HG03139 (cell line): ENCODE results near the gene F11.
"Not testable (repeated sequence)": the region's sequence is repeated elsewhere in the genome, so short reads cannot be mapped to it uniquely, and the experiment has no call there.

ENCODE experiments used
- ATAC-seq: cut with Tn5 transposase; IDR thresholded peaks from one replicate; pipeline ENCODE4 v1.9.1; 2021; ENCODE audit not compliant: unreplicated experiment

F11 gene

DNA sequence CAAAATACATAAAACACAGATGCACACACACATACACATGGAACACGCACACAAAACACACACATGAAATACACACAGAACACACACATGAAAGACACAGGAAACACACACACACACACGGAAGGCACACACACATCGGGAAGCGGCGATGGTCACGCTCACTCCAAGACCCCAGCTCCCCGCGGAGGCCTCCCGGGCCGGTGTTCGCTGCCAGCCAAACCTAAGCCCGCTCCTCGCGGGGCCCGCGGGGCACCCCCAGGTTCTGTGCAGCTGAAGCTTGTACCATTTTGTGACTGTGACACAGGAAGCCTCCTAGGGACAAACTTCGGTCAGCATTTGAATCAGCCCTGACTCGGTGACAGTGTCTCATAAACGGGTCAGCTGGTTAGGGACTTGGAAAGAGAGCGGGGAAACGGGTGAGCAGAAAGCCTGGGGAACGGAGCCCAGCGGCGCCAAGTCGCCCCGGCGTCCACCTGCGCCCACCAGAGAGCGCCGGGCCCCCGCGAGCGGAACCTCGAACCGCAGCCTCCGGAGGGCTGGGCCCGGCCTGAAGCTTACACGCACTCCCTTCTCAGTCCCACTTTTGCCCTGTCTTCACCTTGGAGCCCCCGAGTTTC is 32.1 kb downstream of the F11 start:
- no peak for ATAC-seq

DNA sequence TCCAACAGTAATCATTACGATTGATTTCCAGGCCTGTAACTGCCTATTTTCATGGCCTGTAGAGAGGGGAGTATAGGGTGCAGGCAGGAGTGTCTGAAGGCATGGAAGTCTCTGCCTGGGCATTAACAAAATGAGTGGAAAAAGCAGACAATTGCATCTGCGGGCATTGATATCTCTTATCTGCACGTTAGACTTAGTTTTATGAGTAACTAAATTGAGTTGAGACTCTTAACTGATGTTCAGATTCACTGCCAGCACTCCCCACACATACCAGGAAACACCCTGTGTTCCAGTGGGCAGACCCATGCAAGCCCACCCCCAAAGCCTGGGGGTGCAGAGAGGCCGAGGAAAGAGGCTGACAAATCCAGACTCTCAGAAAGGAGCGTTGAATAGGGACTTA is 33.3 kb downstream of the F11 start:
- no peak for ATAC-seq

DNA sequence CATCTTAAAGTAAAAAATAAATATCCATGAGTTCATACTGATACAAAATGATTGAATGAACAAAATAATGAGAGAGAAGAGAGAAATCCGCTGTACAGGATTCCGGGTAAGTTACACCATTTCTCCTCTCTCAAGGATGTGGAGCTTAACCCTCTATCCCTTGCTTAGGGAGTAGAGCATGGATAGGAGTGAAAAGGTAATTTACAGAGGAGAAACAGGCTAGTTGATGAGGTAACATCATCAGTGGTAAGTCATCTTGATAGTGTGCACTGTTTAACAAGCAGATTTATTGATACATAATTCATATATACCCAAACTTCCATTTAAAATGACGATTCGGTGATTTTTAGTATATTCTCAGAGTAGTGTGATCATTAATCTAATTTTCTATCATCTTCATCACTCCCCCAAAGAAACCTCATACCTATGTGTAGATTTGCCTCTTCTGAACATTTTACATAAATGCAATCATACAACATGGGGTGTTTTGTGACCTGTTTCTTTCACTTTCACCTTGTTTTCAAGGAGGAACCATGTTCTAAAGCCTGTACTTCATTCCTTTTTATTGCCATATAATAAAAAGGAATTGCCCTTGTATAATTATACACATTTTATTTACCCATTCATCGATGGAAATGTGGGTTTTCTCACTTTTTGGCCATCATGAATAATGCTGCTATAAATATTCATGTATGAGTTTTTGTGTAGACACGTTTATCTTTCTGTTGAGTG is 34.8 kb downstream of the F11 start:
- ATAC-seq = no peak

DNA sequence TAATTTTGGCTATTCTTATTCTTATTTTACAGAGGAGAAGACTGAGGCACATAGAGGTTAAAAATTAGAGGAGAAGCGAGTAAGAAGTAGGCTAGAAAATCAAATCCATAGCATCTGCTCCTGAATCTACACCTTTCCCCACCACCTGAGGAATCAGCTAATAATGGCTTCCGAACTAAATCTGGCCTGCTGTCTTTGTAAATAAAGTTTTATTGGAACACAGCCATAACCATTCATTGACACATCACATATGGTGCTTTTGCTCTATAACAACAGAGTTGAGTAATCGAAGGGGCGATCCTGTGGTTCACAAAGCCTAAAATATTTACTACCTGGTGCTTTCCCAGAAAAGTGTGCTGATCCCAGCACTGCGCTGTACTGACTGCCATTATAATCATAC is 38.2 kb downstream of the F11 start:
- ATAC-seq = no peak

DNA sequence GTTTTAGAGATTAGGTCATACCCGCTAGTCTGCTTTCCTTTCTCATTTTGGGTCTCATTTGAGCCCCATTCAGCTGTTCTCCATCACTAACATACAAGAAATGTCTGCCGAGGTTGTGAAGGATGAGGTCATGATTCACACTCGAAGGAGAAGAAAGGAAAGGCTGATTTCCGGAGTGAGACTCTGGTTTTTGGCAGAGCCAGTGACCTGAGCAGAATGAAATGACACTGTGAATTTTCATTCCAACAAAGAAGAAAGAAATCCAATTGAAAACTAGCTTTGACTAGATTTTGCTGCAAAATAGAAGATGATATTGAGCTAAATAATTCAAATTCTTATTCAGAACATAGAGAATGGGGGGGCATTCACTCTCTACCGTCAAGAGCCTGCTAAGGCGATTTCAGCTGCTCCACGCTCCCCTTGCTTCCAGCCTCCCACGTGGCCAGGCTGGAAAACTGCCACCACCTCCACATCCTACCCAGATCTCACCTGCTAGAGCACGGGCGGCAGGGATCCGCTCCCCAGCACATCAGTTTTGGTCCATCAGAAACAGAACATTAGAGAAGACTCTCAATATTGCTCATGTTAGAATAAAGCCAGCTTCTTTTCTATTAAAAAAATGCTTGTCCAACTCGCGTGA is 39.0 kb downstream of the F11 start:
- ATAC-seq = no peak

DNA sequence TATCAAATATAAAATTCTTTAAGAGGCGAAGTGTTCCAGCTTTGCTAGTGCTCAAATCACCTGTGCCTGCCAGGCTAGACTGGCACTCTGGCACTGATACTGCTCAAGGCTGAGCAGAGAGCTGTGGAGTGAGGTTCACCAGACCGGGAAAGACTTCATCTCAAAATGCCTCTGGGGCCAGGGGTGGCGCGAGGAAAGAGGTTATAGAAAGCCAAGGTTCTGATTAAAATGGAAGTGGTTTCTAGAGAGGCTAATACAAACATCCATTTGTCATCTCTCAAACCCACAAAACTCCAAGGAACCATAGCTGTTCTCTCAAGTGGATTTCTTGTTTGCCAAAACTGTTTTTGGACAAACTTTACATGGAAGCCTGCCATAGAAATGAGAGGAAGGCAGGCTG is 41.5 kb downstream of the F11 start:
- no peak for ATAC-seq

DNA sequence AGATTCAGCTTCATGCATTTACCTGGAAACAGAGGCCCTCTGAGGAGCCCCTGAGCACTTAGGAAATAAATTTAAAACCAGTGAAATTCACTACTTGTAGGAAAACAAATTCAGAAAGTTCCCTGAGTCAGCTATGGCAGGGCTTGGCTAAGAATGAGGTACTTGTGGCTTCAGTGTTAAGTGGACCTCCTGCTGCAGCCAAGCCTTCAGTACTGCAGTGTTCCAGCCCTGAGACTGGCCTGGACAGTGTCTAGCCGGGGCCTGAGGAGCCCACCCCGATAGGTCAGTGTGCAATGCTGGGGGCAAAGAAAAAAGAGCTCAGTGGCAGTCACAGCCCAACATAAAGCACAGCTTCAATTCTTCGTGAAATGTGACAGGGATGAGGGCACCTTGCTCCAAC is 41.9 kb downstream of the F11 start:
- ATAC-seq = no peak

DNA sequence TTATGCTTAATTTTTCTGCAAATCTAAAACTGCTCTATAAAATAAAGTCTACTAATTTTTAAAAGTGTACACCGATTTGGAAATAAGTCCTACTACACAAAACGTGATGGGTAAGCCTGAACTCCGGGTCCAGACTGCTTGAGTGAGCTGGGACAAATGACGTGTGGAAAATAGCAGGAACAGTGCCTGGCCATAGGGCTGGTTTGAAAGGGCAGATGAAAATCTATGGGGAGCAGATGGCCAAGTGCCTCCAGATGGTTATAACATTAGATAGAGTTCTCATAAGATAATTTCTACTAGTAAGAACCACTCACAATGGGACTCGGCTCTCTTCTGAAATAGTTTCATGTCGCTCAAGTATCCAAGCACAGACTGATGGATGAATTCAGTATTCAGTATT is 52.5 kb downstream of the F11 start:
- no peak for ATAC-seq

DNA sequence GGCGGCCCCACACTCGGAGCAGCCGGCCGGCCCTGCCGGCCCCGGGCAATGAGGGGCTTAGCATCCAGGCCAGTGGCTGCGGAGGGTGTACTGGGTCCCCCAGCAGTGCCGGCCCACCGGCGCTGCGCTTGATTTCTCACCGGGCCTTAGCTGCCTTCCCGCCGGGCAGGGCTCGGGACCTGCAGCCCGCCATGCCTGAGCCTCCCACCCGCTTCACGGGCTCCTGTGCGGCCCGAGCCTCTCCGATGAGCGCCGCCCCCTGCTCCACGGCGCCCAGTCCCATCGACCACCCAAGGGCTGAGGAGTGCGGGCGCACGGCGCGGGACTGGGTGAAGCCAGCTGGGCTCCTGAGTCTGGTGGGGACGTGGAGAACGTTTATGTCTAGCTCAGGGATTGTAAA is 58.7 kb downstream of the F11 start:
- ATAC-seq = not testable (repeated sequence)

DNA sequence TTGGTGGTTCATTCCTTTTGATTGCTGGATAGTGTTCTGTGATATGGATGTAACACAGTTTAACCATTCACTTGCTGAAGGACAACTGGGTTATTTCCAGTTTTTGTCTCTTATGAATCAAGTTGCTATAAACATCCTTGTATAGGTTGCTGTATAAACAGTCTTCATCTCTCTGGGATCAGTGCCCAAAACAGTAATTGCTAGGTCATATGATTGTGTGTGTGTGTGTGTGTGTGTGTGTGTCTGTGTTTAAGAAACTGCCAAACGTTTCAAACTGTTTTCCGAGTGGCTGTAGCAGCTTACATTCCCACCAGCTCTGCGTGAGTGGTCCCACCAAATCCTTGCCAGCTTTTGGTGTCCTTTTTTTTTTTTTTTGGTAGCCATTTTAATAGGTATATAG is 60.4 kb downstream of the F11 start:
- ATAC-seq = no peak

DNA sequence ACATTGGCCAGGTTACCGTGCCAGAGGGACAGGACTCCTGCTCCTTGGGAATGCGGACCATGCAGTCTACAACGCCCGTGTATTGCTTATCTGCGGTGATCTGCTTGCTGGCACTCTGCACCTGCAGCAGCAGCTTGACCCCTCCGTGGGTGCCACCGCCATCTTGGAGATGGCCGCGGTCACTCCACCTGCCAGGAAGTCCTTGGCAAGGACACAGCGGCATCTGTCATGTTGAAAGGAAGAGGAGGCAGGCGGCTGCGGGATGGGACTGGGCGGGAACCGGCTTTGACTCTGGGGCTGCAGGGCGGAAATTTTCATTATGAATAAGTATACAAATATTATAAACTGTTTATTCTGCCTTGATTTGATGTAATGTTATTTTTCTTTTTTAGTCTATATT is 63.4 kb downstream of the F11 start:
- no peak for ATAC-seq

DNA sequence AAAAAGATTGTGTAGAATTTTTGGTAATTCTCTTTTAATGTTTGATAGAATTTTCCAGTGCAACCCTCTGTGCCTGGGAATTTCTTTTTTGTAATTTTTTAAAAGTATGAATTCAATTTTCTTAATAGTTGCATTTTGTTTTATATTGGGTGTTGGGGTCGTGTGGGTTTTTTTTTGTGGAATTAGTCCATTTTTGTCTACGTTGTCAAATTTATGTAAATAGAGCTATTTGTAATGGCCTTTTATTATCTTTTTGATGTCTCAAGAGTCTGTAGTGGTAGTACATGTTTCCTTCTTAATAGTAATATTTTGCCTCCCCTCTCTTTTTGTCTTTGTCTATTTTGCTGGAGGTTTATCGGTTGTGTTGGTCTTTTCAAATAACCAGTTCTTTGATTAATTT is 64.4 kb downstream of the F11 start:
- ATAC-seq = no peak

DNA sequence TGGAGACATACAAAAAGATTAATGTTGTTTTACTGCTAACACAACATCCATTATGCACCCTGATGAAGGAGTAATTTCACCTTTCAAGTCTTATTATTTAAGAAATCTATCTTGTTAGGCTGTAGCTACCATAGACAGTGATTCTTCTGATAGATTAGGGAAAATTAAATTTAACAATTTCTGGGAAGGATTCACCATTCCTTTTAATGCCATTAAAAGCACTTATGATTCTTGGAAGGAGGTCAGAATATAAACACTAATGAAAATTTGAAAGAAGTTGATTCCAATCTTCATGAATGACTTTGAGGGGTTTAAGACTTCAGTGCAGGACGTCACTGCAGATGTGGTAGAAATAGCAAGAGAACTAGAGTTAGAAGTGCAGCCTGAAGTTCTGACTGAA is 69.8 kb downstream of the F11 start:
- ATAC-seq = no peak
